ENCODE data around the gene NEURL1.

GRCh38 chr10:103597003-103597402, 103.5 kb downstream of the NEURL1 start:
- TF ChIP-seq CTCF (conservative IDR thresholded peaks at IDR 0.05; ENCODE audit: low read length) (no peak), EZH2phosphoT487 (IDR thresholded peaks at IDR 0.05; ENCODE audit: borderline replicate concordance, low read depth, low read length) (no peak)
